Ectodermal cell (in vitro differentiated cells): ENCODE results near the gene LRAT.

ENCODE experiments used
- H3K27ac ChIP-seq: 2 replicates; pipeline ENCODE4 v1.7.0; 2013; ENCODE audit warnings: mild to moderate bottlenecking, low read depth, low read length; ENCODE audit not compliant: insufficient read depth, poor library complexity, severe bottlenecking
- H3K27me3 ChIP-seq: 2 replicates; pipeline ENCODE4 v1.7.0; 2013; ENCODE audit warnings: mild to moderate bottlenecking, low read length; ENCODE audit not compliant: insufficient read depth, control insufficient read depth, poor library complexity, severe bottlenecking
- H3K36me3 ChIP-seq: one replicate; pipeline ENCODE4 v1.7.0; 2013; ENCODE audit warnings: low read length; ENCODE audit not compliant: control insufficient read depth, insufficient read depth
- H3K4me1 ChIP-seq: one replicate; pipeline ENCODE4 v1.7.0; 2013; ENCODE audit warnings: low read length; ENCODE audit not compliant: control insufficient read depth, insufficient read depth
- H3K4me3 ChIP-seq: 2 replicates; pipeline ENCODE4 v1.7.0; 2013; ENCODE audit warnings: low read depth, low read length, control low read depth; ENCODE audit not compliant: insufficient read depth
- H3K9me3 ChIP-seq: 2 replicates; pipeline ENCODE4 v1.7.0; 2013; ENCODE audit warnings: mild to moderate bottlenecking, low read length, moderate library complexity; ENCODE audit not compliant: control insufficient read depth
- WGBS, 2 experiments: methylation state at CpG; one replicate each; pipeline ENCODE4 v1.1.7; 2013; ENCODE audit warnings: missing lambda C conversion rate in 2 of 2; 5-methylcytosine and 5-hydroxymethylcytosine counted together

LRAT gene

DNA sequence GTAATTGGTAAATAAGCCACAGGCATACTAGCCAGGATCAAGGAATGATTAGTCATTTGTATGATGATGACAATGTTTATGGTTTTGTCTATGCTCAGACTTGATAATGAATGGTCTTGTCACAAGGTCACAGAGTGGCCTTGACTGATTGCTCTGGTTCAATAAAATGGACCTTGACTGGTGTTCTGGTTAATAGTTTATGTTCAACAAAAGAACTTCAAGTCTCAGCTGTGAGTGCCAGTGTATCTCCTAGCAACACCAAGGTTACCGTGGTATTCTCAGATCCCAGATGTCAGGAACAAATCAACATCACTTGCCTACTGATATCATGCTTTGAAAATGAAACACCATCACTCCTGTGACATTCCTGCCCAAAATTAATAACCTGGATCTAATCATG, 16.3 kb upstream of the LRAT start:
- H3K27me3 ChIP-seq = no peaks in the 10 kb centered on the region
- H3K4me3 ChIP-seq = no peak overlapping the region
- no peaks in the 10 kb centered on the region for H3K4me1 ChIP-seq
- WGBS, 2 experiments = 84 to 93% methylated on average over 1 of the region's 1 CpG
- H3K27ac ChIP-seq = no peak overlapping the region
- no peaks in the 10 kb centered on the region for H3K36me3 ChIP-seq
- H3K9me3 ChIP-seq = no peaks in the 10 kb centered on the region

DNA sequence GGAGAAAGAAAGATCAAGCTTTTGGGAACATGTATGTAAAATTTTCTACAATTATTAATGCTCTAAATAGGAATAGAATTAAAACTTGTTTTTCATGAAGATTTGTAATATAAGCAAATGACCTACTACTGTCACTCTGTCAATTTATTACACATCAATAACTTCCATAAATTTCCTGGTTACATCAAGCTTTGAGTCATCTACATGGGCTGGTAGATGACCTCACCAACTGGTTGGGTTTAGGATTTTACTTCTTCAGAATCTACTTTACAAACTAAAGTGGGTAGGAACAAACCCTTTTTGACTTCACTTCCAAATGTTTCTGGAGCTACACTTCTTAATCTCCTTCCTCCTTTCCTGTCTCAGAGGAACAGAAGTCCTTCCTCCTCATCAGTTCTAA, 12.0 kb upstream of the LRAT start:
- Histone ChIP-seq H3K27ac (no peak overlapping the region), H3K4me1 (no peaks in the 10 kb centered on the region), H3K9me3 (no peaks in the 10 kb centered on the region), H3K27me3 (no peaks in the 10 kb centered on the region), H3K4me3 (no peak overlapping the region), H3K36me3 (no peaks in the 10 kb centered on the region)

DNA sequence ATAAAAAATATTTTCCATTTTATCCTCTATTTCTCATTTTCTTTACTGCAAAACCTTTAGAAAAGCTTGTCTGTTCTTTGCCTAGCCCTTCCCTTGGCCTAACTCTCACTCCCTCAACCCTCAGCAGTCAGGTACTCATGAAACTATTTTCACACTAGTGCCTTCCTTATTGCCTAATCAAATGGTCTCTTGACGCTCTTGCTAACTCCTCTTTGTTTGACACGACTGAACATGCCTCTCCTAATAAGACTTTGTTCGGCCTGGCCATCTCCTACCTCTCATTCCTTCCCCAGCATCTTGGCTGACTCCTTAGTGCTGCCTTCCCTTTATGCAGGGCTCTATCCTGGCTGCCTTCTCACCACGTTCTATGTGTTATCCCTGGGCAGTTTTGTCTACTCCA, 11.1 kb upstream of the LRAT start:
- 86 to 91% methylated on average over 4 of the region's 4 CpGs for WGBS, 2 experiments

DNA sequence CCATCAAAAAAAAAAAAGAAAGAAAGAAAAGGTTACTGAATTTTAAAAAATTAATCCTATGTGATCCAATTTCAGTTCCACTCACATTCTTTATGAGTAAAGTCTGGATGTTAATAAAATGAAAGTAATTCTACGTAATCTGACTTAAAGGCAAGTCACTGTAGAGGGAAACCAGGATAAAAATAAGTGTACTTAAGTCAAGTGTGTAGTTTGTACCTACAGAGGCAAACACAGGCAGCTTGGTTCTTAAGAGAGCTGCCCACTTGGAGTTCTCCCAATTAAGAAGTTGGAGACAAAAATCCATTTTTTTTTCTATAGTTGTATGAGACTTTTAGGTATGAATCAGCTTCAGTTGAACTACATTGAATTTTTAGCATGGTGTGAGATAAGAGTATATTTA, 7.0 kb upstream of the LRAT start:
- H3K27me3 ChIP-seq = peaks cover 26% of the 10 kb centered on the region
- no peak overlapping the region for H3K27ac ChIP-seq
- no peak overlapping the region for H3K4me3 ChIP-seq
- peaks cover 22% of the 10 kb centered on the region for H3K4me1 ChIP-seq
- no peaks in the 10 kb centered on the region for H3K9me3 ChIP-seq
- no peaks in the 10 kb centered on the region for H3K36me3 ChIP-seq
- WGBS, 2 experiments = 95 to 96% methylated on average over 1 of the region's 1 CpG

More for the DNA sequence above, 11.1 kb upstream of the LRAT start:
- H3K4me3 ChIP-seq = no peak overlapping the region
- H3K9me3 ChIP-seq = no peaks in the 10 kb centered on the region
- no peak overlapping the region for H3K27ac ChIP-seq
- no peaks in the 10 kb centered on the region for H3K36me3 ChIP-seq
- no peaks in the 10 kb centered on the region for H3K27me3 ChIP-seq
- H3K4me1 ChIP-seq = no peaks in the 10 kb centered on the region

DNA sequence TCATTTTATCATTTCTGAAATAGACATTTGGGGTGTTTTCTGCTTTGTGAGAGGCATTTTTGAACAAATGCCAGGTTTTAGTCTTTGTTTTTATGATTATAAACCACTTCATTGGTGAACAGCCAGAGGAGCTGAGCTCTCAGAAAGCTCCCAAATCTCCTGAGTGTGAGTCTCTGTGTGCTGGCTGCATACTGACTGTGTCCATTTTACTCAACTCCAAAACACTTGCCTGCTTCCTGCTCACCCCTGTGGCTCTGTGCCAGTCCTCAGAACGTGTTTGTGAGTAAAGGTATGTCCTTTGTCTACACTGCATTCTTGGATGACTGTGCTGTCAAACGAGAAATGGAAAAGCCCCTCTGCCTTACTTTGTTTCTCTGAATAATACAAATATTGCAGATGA, 5.4 kb upstream of the LRAT start:
- H3K27ac ChIP-seq = no peak overlapping the region
- H3K4me1 ChIP-seq = peaks cover 22% of the 10 kb centered on the region
- H3K9me3 ChIP-seq = no peaks in the 10 kb centered on the region
- 0% methylated on average over 1 of the region's 2 CpGs for WGBS, 2 experiments
- H3K27me3 ChIP-seq = peaks cover 42% of the 10 kb centered on the region
- no peaks in the 10 kb centered on the region for H3K36me3 ChIP-seq
- no peak overlapping the region for H3K4me3 ChIP-seq

DNA sequence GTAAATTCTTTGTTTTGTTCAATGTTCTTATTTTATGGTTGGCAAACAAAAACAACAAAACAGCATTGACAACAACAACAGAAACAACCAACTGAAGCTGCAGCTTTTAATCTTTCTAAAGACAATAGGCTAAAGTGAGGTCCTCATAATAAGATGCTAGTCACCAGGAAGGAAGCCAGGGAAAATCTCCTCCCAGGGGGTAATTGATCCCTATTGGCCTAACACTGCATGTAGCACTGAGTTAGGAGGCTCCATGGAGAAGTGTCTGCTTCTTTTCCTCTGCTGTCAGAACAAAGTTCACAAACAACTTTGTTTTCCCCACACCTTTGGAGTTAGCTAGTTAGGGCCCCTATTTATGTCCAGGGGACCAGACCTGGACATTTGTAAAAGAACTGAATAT, 4.7 kb upstream of the LRAT start:
- H3K36me3 ChIP-seq = no peaks in the 10 kb centered on the region
- H3K9me3 ChIP-seq = no peaks in the 10 kb centered on the region
- no peak overlapping the region for H3K27ac ChIP-seq
- H3K4me3 ChIP-seq = no peak overlapping the region
- peaks cover 49% of the 10 kb centered on the region for H3K27me3 ChIP-seq
- H3K4me1 ChIP-seq = peaks cover 24% of the 10 kb centered on the region

DNA sequence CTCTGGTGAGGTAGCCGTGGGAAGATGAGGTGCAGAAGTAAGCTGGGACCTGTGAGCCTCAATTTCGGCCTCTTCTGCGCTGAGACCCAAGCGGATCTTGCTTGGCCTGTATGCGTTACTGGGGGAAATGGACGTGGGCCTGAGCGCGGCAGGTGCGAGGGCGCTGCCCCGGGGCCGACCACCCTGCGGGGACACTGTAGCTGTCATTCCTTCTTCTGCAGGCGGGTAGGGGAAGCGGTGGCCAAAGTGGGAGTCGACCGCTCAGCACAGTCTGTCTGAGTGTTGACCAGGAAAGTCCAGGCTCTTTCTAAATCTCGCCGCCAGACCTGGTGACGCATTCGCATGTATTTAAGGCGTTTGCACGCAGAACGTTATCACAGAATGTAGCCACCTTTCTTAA, 3.3 kb upstream of the LRAT start:
- H3K4me1 ChIP-seq = peaks cover 33% of the 10 kb centered on the region
- WGBS, 2 experiments = 34 to 41% methylated on average over 24 of the region's 24 CpGs
- peaks cover 63% of the 10 kb centered on the region for H3K27me3 ChIP-seq

DNA sequence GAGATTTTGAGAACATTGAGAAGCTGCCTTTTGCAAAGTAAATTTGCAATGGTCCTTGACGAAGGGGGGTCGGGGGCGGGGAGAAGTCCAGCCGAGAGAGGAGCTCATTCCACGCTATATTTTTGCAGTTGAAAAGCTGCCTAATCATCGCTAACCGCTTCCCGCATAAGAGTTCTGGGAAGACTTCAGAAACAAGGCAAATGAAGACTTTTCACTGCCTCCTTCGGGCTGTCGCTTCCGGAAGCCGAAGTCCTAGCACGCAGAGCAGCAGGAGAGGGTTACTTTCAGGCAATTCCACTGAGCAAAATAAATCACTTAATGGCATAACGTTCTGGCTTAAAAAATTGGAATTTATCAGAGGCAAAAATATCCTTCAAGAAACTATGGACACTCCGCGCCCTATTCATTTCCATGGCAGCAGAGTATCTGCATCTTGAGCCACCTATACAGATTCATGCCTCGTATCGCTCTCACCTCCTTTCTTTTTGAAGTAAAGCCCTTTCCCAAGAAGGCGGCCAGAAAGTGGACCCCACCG, 2.6 kb upstream of the LRAT start:
- WGBS, 2 experiments = 2 to 5% methylated on average over 20 of the region's 20 CpGs
- peaks cover 33% of the 10 kb centered on the region for H3K4me1 ChIP-seq
- H3K9me3 ChIP-seq = no peaks in the 10 kb centered on the region
- no peak overlapping the region for H3K27ac ChIP-seq
- no peak overlapping the region for H3K4me3 ChIP-seq
- no peaks in the 10 kb centered on the region for H3K36me3 ChIP-seq
- peaks cover 70% of the 10 kb centered on the region for H3K27me3 ChIP-seq

More for the DNA sequence above, 3.3 kb upstream of the LRAT start:
- no peaks in the 10 kb centered on the region for H3K9me3 ChIP-seq
- no peak overlapping the region for H3K27ac ChIP-seq
- H3K4me3 ChIP-seq = no peak overlapping the region
- H3K36me3 ChIP-seq = no peaks in the 10 kb centered on the region

DNA sequence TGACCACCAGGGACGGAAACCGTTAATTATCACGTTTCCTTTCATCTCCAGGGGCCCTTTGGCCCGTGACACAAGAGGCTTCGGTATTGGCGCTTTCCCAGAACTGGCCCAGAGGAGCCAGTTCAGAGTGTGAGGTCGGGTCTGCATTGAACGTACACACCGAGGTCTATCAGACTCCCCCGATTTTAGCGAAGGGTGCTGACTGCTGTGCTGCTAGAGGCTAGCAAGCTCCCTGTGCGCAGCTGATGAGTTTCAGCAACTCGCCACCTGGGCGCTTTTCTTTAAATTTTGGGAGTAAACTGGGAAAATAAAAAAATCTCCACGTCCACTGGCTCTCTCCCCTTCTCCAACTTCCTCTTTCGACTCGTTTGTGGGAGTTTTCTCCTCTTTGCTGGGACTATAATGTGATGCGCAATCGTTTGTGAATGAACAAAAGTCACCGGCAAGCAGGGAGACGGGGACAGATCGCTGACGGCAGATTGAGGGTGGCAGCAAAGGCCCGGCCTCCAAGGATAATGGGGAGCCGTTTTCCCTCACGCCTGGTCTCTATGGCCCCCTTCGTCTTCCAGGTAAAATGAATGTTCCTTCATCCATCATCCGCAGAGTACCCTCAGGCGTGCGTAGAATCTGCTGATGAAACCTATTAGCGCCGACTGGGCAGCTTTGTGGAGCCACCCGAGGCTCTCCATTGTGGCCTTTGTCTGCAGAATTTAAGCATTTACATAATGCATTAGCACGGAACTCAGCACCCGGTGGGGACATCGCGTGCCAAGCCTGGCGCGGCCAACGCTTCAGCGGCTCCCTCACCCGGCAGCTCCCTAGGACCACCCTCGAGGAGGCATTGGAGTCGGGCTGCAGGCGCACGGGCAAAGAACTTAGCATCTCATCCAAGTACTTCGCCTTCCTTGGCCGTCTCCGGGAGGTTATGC, 1.6 kb upstream of the LRAT start:
- 0% methylated on average over 46 of the region's 49 CpGs for WGBS, 2 experiments
- Histone ChIP-seq H3K4me1 (peaks cover 33% of the 10 kb centered on the region), H3K4me3 (peak overlapping the region; percentile 25), H3K27ac (no peak overlapping the region), H3K9me3 (no peaks in the 10 kb centered on the region), H3K27me3 (peaks cover 74% of the 10 kb centered on the region), H3K36me3 (no peaks in the 10 kb centered on the region)

DNA sequence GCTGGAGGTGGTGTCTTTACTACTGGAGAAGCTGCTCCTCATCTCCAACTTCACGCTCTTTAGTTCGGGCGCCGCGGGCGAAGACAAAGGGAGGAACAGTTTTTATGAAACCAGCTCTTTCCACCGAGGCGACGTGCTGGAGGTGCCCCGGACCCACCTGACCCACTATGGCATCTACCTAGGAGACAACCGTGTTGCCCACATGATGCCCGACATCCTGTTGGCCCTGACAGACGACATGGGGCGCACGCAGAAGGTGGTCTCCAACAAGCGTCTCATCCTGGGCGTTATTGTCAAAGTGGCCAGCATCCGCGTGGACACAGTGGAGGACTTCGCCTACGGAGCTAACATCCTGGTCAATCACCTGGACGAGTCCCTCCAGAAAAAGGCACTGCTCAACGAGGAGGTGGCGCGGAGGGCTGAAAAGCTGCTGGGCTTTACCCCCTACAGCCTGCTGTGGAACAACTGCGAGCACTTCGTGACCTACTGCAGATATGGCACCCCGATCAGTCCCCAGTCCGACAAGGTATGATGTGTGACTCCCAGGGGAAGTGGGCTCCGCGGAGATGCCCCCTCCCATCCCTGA, 634 bp downstream of the LRAT start:
- WGBS, 2 experiments = 1% methylated on average over 31 of the region's 31 CpGs
- H3K4me1 ChIP-seq = peaks cover 23% of the 10 kb centered on the region
- no peaks in the 10 kb centered on the region for H3K36me3 ChIP-seq
- peak overlapping the region; percentile 44 for H3K4me3 ChIP-seq
- H3K9me3 ChIP-seq = no peaks in the 10 kb centered on the region
- H3K27me3 ChIP-seq = peaks cover 72% of the 10 kb centered on the region
- H3K27ac ChIP-seq = no peak overlapping the region
